ENCODE measurements around the gene TMC5. TPM values are rescaled to one million over a fixed set of nuclear protein-coding genes. Genes with fewer than 3 reads are reported as not detected.
A peak's percentile ranks its signal among the peaks of the same experiment; 100 is the strongest.

Gene TMC5
- total and polyA plus RNA-seq, 2 of the 13 experiments (the other 11 are each of a cell fraction or from before 2014, with no cell fraction given), result 0.09 to 0.41 TPM

DNA sequence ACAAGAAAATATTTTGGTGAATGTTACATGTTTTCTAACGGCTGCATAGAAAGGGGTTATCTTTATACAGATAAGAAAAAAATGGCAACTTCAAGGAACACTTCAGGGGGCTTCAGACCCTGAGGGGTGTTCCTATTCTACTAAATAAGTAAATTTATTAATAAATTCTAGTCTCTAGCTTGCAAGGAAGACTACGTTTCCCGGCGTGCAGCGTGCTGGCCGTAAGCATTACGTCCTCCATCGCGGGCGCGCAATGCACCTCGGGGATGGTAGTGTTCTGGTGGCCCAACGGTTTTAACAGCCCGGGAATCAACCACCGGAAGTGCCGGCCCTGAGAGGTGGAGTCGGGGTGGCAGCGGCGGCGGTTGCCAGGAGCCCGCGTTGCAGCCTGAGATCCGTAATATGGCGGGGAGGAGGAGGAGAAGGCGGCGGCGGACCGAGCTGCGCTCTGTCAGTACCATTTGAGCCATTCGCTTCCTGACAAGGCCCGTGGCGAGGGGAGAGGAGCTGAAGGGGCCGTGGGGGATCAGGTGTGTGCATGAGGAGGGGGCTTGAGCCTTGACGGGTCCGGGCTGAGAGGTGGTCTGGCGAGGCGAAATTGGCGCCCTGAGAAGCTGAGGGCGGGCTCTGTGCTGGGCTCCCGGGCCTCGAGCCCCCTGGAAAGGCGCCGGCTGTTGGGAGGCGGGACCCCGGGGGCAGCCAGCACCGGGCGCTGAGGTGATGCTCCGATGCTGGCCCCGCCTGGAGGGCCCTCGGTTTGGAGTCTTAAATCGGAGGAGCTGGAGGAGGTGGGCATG is 106.1 kb downstream of the TMC5 start, which contains the start of gene CCP110 (continued):
- TF ChIP-seq, protein P1, sequence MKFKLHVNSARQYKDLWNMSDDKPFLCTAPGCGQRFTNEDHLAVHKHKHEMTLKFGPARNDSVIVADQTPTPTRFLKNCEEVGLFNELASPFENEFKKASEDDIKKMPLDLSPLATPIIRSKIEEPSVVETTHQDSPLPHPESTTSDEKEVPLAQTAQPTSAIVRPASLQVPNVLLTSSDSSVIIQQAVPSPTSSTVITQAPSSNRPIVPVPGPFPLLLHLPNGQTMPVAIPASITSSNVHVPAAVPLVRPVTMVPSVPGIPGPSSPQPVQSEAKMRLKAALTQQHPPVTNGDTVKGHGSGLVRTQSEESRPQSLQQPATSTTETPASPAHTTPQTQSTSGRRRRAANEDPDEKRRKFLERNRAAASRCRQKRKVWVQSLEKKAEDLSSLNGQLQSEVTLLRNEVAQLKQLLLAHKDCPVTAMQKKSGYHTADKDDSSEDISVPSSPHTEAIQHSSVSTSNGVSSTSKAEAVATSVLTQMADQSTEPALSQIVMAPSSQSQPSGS (CRISPR knock-in tag; IDR thresholded peaks at IDR 0.05), result peak; percentile 89
- 0 out of 2 replicates have a peak, but pooled peaks have one; percentile 45 for TF ChIP-seq DPF2 (CRISPR knock-in tag; IDR thresholded peaks at IDR 0.05; ENCODE audit: borderline replicate concordance, low read depth)
- TF ChIP-seq, protein P2, sequence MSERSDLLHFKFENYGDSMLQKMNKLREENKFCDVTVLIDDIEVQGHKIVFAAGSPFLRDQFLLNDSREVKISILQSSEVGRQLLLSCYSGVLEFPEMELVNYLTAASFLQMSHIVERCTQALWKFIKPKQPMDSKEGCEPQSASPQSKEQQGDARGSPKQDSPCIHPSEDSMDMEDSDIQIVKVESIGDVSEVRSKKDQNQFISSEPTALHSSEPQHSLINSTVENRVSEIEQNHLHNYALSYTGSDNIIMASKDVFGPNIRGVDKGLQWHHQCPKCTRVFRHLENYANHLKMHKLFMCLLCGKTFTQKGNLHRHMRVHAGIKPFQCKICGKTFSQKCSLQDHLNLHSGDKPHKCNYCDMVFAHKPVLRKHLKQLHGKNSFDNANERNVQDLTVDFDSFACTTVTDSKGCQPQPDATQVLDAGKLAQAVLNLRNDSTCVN (CRISPR knock-in tag; IDR thresholded peaks at IDR 0.05; ENCODE audit: borderline replicate concordance), result peak; percentile 79; the same call in 1 of the 2 replicates
- peak; percentile 61 for TF ChIP-seq ZNF781 (CRISPR knock-in tag; IDR thresholded peaks at IDR 0.05; ENCODE audit: borderline replicate concordance, not compliant biosample characterization)
- TF ChIP-seq ZNF274 (CRISPR knock-in tag; IDR thresholded peaks at IDR 0.05), result no peak; the same call in 1 of the 2 replicates
- TF ChIP-seq FOXP1 (IDR thresholded peaks at IDR 0.05), result no peak
- no peak for TF ChIP-seq FOXP1 (CRISPR knock-in tag; IDR thresholded peaks at IDR 0.05)
- TF ChIP-seq ZNF879 (CRISPR knock-in tag; IDR thresholded peaks at IDR 0.05), result no peak; the same call in 1 of the 2 replicates
- TF ChIP-seq KLF9 (CRISPR knock-in tag; IDR thresholded peaks at IDR 0.05; ENCODE audit: low read depth), result no peak
- TF ChIP-seq, protein P3, sequence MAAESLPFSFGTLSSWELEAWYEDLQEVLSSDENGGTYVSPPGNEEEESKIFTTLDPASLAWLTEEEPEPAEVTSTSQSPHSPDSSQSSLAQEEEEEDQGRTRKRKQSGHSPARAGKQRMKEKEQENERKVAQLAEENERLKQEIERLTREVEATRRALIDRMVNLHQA (CRISPR knock-in tag; IDR thresholded peaks at IDR 0.05), result no peak
- TF ChIP-seq, protein P4, sequence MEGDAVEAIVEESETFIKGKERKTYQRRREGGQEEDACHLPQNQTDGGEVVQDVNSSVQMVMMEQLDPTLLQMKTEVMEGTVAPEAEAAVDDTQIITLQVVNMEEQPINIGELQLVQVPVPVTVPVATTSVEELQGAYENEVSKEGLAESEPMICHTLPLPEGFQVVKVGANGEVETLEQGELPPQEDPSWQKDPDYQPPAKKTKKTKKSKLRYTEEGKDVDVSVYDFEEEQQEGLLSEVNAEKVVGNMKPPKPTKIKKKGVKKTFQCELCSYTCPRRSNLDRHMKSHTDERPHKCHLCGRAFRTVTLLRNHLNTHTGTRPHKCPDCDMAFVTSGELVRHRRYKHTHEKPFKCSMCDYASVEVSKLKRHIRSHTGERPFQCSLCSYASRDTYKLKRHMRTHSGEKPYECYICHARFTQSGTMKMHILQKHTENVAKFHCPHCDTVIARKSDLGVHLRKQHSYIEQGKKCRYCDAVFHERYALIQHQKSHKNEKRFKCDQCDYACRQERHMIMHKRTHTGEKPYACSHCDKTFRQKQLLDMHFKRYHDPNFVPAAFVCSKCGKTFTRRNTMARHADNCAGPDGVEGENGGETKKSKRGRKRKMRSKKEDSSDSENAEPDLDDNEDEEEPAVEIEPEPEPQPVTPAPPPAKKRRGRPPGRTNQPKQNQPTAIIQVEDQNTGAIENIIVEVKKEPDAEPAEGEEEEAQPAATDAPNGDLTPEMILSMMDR (CRISPR knock-in tag; IDR thresholded peaks at IDR 0.05), result peak; percentile 13; the same call in 1 of the 2 replicates
- TF ChIP-seq GABPA (IDR thresholded peaks at IDR 0.05; ENCODE audit: low read depth, low read length), result peak; percentile 81
- TF ChIP-seq GABPA (CRISPR knock-in tag; IDR thresholded peaks at IDR 0.05; ENCODE audit: low read depth), result peak; percentile 97
- no peak for TF ChIP-seq MLLT10 (CRISPR knock-in tag; IDR thresholded peaks at IDR 0.05)
- no peak for TF ChIP-seq PAF1 (CRISPR knock-in tag; IDR thresholded peaks at IDR 0.05)
- peak; percentile 90 for TF ChIP-seq REL (CRISPR knock-in tag; conservative IDR thresholded peaks at IDR 0.05)
- TF ChIP-seq, protein P5, sequence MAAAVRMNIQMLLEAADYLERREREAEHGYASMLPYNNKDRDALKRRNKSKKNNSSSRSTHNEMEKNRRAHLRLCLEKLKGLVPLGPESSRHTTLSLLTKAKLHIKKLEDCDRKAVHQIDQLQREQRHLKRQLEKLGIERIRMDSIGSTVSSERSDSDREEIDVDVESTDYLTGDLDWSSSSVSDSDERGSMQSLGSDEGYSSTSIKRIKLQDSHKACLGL (CRISPR knock-in tag; IDR thresholded peaks at IDR 0.05), result peak; percentile 78
- TF ChIP-seq ZC3H4 (CRISPR knock-in tag; IDR thresholded peaks at IDR 0.05; ENCODE audit: borderline replicate concordance), result no peak
- TF ChIP-seq DMAP1 (CRISPR knock-in tag; IDR thresholded peaks at IDR 0.05), result no peak; the same call in 1 of the 2 replicates
- TF ChIP-seq MED1 (CRISPR knock-in tag; IDR thresholded peaks at IDR 0.05), result 0 out of 2 replicates have a peak, but pooled peaks have one; percentile 21
- no peak for TF ChIP-seq TEAD2 (CRISPR knock-in tag; IDR thresholded peaks at IDR 0.05)
- no peak for TF ChIP-seq SAFB2 (CRISPR knock-in tag; IDR thresholded peaks at IDR 0.05; ENCODE audit: borderline replicate concordance, low read depth)
- TF ChIP-seq RFXANK (CRISPR knock-in tag; IDR thresholded peaks at IDR 0.05), result peak; percentile 54; the same call in 1 of the 2 replicates
- TF ChIP-seq MXI1 (IDR thresholded peaks at IDR 0.05; ENCODE audit: borderline replicate concordance, low read depth, low read length), result peak; percentile 93; the same call in 2 of the 3 replicates
- peak; percentile 97 for TF ChIP-seq GABPB1 (CRISPR knock-in tag; IDR thresholded peaks at IDR 0.05)
- no peak for TF ChIP-seq MZF1 (CRISPR knock-in tag; IDR thresholded peaks at IDR 0.05; ENCODE audit: borderline replicate concordance)
- TF ChIP-seq SP4 (CRISPR knock-in tag; IDR thresholded peaks at IDR 0.05), result peak; percentile 79
- TF ChIP-seq CCDC6 (CRISPR knock-in tag; IDR thresholded peaks at IDR 0.05), result no peak
